ENCODE measurements around the gene CBLC.
"Not testable (repeated sequence)": the region's sequence is repeated elsewhere in the genome, so short reads cannot be mapped to it uniquely, and the experiment has no call there.

The CBLC gene

DNA sequence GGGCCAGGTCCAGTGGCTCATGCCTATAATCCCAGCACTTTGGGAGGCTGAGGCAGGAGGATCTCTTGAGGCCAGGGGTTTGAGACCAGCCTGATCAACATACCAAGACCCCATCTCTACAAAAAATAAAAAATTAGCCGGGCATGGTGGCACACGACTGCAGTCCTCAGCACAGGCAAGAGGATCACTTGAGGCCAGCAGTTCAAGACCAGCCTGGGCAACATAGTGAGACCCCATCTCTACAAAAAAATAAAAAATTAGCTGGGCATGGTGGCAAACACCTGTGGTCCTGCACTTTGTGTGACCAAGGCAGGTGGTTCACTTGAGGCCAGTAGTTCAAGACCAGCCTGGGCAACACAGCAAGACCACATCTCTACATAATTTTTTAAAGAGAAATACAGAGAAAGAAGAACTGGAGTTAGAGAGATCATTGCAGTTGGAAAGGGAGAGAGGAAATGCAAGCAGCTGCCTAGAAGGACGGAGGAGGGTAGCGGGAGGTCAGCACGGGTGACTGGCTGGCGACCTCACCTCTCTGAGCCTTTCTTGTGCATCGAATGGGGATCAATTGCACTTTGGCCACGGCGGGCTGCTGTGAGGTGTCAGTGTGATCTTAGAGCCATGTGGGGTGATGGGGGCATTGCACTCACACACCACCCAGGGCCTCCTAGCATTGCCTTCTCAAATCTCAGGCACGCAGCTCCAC, 45.1 kb downstream of the CBLC start:
- no peak overlapping the region for H3K4me3 ChIP-seq (ENCODE audit: low read length)
- no peak for DNase-seq (ENCODE audit: low read depth)
- no peak for TF ChIP-seq CTCF (conservative IDR thresholded peaks at IDR 0.05; ENCODE audit: low read length)

DNA sequence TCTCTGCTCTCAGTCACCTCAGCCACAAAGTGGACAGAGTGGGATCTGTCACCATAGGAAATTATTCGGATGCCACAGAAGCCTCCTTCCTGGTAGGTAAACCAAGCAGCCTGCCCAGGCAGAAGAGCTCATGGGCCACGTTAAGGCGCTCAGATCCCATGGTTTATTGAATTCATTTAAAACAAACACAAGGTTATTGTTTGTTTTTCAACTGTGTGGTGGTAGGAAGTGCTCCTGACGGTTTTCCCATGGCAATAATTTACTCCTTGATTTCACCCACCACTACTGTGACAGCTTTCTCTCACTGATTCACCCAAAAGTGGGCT, 45.6 kb downstream of the CBLC start:
- DNase-seq (ENCODE audit: low read depth), result no peak
- no peak for TF ChIP-seq CTCF (conservative IDR thresholded peaks at IDR 0.05; ENCODE audit: low read length)
- no peak overlapping the region for H3K4me3 ChIP-seq (ENCODE audit: low read length)

DNA sequence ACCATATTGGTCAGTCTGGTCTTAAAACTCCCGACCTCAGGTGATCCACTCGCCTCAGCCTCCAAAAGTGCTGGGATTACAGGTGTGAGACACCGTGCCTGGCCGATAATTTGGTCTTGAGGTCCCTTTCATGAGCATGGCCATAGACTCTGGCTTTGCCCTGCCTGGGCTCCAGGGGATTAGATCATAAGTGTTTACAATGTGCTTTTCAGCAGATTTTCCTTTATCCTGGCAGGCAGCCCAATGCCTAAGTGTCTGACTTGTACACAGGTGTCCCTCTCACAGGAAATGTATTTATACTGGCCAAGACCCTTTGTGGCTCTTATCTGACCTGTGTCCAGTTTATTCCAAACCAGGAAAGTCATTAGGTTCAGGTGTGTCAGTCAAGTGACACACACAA, 47.1 kb downstream of the CBLC start:
- DNase-seq (ENCODE audit: low read depth), result no peak
- TF ChIP-seq CTCF (conservative IDR thresholded peaks at IDR 0.05; ENCODE audit: low read length), result no peak
- no peak overlapping the region for H3K4me3 ChIP-seq (ENCODE audit: low read length)

DNA sequence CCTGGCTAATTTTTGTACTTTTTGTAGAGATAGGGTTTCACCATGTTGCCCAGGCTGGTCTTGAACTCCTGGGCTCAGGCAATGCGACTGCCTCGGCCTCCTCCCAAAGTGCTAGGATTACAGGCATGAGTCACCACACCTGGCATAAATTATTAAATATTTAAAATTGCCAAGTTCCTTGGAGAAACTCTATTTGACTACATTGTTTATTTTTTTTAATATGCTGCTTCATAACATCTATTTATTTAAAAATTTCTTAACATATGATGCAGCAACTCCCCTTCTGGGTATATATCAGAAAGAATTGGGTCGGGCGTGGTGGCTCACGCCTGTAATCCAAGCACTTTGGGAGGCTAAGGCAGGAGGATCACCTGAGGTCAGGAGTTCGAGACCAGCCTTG, 55.2 kb downstream of the CBLC start:
- not testable (repeated sequence) for DNase-seq (ENCODE audit: low read depth); H3K4me3 ChIP-seq (ENCODE audit: low read length)

DNA sequence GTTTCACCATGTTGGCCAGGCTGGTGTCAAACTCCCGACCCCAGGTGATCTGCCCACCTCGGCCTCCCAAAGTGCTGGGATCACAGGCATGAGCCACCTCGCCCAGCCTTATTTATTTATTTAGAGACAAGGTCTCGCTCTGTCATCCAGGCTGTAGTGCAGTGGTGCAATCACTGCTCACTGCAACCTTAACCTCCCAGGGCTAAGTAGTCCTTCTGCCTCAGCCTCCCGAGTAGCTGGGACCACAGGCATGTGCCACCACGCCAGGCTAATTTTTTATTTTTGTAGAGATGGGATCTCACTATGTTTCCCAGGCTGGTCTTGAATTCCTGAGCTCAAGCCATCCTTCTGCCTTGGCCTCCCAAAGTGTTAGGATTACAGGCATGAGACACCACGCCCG, 56.7 kb downstream of the CBLC start:
- not testable (repeated sequence) for H3K4me3 ChIP-seq (ENCODE audit: low read length); DNase-seq (ENCODE audit: low read depth)

DNA sequence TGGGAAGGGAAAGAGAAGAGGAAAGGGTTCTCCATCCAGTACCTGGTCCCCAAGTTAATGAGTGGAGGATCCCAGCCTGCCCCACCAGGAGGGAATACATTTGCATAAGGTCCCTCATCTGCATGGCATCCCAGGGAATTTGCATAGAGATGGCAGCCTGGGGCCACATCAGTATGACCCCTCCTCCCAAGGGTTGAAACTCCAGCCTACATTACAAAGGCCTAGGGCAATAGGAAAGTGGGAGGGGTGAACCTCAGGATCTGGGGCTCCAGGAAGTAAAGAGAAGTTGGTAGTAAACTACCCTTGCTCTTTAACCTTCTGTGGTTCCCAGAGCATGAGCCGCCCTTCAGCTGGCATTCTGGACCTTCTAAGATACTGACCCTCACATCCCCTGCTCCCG, 61.6 kb downstream of the CBLC start:
- no peak for DNase-seq (ENCODE audit: low read depth)
- no peak overlapping the region for H3K4me3 ChIP-seq (ENCODE audit: low read length)
- TF ChIP-seq CTCF (conservative IDR thresholded peaks at IDR 0.05; ENCODE audit: low read length), result no peak

DNA sequence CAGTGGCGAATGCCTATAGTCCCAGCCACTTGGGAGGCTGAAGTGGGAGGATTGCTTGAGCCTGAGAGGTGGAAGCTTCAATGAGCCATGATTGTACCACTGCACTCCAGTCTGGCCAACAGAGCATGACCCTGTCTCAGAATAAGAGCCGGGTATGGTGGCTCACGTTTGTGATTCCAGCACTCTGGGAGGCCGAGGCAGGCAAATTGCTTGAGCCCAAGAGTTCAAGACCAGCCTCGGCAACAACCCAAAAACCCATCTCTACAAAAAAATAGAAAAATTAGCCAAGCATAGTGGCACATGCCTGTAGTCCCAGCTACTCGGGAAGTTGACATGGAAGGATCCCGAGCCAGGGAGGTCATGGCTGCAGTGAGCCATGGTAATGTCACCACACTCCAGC, 63.1 kb downstream of the CBLC start:
- no peak for TF ChIP-seq CTCF (conservative IDR thresholded peaks at IDR 0.05; ENCODE audit: low read length)
- no peak for DNase-seq (ENCODE audit: low read depth)
- H3K4me3 ChIP-seq (ENCODE audit: low read length), result no peak overlapping the region

GRCh38 chr19:44841231-44841630, 63.5 kb downstream of the CBLC start:
- DNase-seq (ENCODE audit: low read depth), result no peak
- no peak overlapping the region for H3K4me3 ChIP-seq (ENCODE audit: low read length)
- no peak for TF ChIP-seq CTCF (conservative IDR thresholded peaks at IDR 0.05; ENCODE audit: low read length)
